ENCODE results near the gene RGS9. TPM values are rescaled to one million over a fixed set of nuclear protein-coding genes. Genes with fewer than 3 reads are reported as not detected.
"Not testable (repeated sequence)": the region's sequence is repeated elsewhere in the genome, so short reads cannot be mapped to it uniquely, and the experiment has no call there.

Gene RGS9
- total RNA-seq, 1 experiment from 2014 or later = 1.1 TPM

DNA sequence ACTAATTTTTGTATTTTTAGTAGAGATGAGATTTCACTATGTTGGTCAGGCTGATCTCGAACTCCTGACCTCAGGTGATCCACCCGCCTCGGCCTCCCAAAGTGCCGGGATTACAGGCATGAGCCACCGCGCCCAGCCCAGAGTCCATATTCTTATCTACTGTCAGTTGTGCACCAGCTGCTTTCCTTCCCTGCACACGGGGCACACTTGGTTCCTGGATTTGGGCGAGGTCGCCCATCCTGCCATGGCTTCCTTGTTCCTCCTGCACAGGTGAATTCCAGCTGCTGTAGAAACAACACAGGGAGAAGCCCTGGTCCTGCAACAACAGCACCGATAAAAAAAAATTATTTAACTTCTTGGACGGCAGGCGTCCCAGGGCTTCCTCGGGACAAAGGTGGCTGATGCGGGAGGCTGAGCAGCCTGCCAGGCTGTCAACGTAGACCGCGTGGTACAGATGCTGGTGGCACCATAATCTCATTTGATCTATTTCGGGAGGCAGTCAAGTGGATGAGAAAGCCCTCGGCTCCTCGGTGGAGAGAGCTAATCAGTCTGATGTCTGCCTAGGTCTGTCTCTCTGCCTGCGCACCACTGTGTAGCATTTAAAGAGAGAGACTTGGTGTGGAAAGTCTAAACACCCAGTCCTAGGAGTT lies 19.1 kb downstream of the RGS9 start:
- no peak for DNase-seq (ENCODE audit: low read depth)

DNA sequence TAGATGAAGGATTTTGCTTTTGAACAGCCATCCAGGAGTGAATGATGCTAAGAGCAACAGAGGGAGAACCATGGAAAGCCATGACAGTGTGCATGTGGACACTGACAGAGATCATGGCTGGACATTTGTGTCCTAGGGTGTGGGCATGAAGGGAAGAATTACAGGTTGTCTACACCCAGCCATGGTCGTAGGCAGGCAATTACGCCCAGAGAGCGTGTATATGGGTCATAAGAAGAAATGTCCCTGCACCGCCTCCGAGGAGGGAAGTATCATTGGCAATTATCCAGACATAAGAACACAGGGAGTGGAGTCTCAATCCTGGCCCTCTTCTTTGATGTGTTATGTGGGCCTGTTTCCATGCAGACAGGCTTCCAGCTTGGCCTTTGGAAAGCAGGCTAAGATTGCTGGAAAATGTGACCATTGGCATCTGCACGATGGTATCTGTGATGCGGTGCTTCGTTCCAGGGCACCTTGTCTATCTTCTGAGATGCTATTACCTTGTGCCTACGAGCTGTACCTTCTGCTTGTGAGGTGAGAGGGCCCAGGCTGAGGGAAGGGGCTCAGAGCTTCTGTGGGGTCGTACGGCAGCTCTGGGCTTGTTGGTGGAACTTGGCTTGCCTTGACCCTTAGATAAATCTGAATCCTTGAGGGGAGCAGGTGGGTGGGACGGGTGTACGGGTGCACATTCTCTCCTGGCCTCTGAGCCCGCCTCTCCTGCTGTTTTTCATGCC lies 19.8 kb downstream of the RGS9 start:
- DNase-seq (ENCODE audit: low read depth) = no peak

DNA sequence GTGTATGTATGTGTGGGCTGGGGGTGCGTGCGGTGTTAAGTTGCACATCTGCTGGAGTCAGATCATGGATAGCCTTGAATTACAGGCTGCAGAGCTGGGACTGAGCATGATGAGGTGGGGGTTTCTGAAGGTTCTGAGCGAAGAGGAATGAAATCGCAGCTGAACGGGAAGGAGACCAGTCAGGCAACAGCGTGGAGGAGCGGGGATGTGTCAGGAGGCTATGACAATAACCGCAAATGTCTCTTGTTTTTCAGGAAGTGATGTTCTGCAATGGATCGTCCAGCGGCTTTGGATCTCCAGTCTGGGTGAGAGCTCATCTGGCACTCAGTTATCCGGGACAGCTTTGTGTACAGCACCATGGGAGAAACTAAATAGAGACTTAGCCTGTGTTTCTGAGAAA lies 20.9 kb downstream of the RGS9 start:
- no peak for DNase-seq (ENCODE audit: low read depth)

DNA sequence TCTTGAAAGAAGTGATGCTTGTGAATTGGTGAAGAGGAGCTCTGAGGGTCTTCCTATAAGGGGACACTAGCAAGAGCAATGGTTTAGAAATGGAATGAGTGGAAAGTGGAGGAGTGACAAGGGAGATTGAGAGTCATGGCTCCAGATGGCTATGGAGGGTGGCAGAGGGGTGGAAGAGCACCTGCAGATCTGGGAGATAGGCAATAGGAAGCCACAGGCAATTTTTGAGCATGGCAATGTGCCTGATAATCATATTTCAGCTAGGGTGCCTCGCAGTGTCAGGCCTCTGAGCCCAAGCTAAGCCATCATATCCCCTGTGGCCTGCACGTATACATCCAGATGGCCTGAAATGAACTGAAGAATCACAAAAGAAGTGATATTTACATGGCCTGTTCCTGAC lies 21.5 kb downstream of the RGS9 start:
- DNase-seq (ENCODE audit: low read depth) = no peak

DNA sequence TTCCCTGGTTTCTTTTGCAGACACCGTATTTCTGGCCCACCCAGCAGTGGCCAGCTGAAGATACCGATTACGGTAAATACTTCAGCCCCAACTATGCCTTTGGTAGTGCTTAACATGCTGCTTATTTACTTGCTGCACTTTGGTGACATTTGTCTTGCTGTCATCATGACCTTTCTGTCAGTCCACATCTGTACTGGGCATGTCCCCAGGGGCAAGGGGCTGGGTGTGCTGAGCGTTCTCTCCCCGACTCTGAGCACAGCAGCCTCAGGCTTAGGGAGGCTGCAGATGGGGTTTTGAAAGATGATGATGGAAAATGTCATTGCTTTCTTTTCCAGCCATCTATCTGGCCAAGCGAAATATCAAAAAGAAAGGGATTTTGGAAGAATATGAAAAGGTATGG lies 23.3 kb downstream of the RGS9 start:
- DNase-seq (ENCODE audit: low read depth) = no peak

DNA sequence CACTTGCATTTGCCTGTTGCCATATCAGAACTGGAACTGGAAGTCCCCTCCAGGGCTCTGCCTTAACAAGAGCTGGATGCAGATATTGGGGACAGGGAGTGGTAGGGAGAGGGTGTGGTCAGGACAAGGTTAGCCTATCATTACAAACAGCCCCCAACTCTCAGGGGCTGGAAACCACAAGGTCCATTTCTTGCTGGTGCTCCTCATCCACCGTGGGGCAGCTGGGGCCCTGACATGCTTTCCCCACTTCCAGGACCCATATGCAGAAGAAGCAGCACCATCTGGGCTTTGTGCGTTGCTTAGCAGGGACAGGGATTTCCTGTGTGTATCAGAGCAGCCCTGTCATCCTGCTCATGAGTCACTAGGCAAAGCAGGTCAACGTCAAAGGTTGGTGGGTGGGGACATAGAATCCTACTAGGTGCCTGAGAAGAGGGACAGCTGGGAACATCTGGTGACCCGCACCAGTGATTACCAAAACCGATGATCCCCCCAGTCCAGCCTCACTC lies 26.9 kb downstream of the RGS9 start:
- peak; percentile 81 for DNase-seq (ENCODE audit: low read depth)

DNA sequence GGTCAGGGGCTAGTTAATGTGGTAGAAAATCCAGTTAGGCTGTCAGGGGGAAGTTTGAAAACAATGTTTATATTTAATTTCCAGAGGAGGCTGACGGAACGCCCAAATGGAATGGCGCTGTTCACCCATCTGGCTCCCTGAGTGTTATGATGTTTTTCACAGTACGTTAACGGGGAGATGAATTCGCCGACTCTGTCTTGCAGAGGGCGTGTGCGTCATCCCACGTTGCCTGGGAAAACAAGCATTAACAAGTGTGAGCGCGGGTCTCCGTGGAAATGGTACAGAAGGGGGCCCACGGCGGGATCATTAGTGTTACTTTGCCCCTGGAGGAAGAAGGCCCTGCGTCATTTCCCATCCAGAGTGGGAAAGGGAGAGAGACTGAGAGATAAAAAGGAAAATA lies 29.6 kb downstream of the RGS9 start:
- DNase-seq (ENCODE audit: low read depth) = no peak

DNA sequence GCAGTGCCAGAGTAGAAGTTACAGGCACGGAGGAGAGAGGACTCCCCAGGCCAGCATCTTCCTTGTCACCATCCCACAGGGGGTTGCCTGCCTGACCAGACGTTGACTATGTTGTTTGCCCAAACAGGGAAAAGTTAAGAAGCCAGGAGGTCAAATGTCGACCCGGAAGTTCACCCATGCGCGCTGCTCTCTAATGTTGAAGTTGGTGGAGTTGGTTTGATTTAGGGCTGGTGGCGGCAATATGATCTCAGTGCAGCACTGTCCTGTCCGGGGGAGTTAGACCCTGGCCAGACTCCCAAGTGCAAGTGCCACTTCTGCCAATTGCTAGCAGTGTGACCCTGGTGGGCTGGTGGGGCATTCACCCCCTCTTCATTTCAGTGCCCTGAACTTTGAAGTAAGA lies 30.4 kb downstream of the RGS9 start:
- DNase-seq (ENCODE audit: low read depth) = no peak

DNA sequence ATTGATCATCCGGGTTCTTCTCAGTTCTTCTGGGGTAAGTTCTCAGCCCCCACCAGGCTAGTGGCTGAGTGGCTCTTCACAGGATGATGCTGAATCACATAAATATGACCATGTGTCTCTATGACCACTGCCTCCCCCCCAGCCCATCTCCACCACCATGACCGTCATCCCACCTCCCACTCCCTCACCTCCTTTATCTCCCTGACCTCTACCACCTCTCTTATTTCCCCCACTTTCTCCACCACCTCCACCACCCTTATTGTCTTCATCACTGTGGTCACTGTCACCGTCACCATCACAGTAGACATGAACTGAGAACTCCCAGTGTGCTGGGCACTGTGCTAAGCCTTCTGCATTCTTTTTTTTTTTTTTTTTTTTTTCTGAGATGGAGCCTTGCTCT lies 32.5 kb downstream of the RGS9 start:
- DNase-seq (ENCODE audit: low read depth) = no peak

DNA sequence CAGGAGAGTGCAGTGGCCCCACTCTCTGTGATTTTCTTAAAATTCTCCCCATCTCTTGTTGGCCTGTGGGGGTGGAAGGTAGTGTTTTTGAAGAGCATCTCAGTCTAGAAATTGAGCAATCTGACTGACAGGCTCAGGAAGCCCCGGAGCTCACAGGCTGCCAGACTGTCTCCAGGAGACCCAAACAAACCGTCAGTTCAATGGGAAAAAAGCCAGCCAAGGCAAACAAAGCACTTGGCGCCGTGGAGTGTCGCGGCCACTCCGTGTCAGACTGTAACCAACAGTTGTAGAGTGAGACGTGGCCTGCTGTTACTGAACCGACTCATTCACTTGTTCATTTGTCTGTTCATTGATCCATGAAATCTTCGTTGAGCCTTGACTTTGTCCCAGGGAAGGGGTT lies 33.7 kb downstream of the RGS9 start:
- peak; percentile 47 for DNase-seq (ENCODE audit: low read depth)

DNA sequence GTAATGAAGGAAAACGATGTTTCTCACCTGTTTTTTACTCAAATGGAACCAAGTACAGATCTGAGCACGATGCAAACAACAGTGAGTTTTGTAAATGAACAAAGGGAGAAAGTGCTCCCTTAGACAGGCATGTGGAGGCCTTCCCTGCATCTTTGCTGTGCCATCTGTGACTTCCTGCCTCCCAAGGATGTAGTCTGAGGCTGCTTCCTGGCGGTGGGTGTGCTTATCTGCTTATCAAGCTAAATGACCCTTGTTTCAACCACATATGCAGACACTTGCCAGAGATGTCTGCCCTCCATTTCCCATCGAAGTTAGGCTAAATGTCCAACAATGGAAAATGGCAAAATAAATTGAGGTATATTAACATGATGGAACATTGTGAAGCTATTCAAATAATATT lies 34.6 kb downstream of the RGS9 start:
- peak; percentile 30 for DNase-seq (ENCODE audit: low read depth)

DNA sequence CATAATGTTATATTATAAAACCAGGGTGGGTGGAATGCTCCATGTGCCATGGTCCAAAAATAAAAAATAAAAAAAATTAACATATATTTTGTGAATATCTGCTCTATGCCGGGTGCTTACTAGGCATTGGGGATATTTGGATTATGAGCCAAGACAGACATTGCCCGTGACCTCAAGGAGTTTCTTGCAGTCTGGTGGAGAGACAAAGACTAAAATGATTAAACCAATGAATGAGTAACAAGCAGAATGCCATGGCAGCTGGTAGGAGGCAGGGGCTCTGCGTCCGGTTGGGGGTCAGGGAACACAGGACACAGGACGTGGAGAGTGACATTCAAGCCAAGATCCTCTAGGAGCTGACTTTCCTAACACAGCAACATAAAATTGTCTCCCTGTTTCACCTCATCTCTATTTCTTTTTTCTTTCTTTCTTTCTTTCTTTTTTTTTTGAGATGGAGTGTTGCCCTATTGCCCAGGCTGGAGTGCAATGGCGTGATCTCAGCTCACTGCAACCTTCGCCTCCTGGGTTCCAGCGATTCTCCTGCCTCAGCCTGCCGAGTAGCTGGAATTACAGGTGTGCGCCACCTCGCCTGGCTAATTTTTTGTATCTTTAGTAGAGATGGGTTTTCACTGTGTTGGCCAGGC lies 35.4 kb downstream of the RGS9 start:
- no peak for DNase-seq (ENCODE audit: low read depth)

DNA sequence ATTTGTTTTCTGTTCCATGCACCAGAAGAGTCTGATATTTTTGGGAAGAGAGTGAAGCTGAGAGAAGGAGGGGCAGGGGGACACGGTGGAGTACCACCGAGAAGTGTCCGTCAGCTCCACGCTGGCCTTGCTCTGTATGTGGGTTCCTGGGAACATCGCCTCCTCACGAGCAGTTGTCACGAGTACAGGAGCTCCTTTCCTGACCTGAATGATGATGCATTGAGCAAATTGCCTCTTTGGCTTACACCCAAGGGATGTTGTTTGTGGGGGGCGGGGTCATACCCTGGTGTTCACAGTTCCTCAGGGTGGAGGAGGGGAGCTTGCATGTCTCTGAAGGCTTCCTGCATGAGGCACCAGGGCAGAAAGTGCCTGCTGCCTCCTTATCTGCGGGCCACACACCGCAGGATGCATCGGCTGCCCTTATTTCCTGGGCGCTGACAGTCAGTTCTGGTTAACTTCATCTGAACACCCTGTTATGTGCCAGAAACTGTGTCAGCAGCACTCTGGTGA lies 36.2 kb downstream of the RGS9 start:
- DNase-seq (ENCODE audit: low read depth) = peak; percentile 81

DNA sequence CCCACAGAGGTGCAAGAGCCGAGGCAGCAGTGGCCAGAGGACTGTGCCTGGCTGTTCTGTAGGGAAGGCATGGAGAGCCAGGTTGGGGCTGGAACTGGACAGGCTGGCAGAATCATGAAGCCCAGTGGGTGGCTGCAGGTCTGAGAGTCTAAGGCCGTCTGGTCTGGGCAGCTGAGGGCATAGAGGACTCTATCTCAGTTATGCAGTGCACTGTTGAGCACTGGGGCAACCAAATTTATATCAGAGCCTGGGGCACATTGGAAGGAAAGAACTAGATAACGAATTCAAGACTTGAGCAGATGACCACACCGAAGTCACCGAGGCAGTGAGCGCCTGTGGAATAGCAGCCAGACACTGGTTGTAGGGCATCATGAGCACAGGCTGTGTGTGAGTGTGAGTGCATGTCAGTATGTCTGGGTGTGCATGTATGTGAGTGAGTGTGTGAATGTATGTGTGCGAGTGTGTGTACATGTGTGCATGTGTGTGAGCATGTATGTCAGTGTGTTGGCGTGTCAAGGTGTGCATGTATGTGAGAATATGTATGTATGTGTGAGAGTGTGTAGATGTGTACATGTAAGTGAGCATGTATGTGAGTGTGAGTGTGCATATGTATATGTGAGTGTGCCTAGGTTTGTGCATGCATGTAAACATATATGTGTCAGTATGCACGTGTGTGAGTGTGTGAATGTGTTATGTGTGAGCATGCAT lies 37.0 kb downstream of the RGS9 start:
- DNase-seq (ENCODE audit: low read depth) = no peak

DNA sequence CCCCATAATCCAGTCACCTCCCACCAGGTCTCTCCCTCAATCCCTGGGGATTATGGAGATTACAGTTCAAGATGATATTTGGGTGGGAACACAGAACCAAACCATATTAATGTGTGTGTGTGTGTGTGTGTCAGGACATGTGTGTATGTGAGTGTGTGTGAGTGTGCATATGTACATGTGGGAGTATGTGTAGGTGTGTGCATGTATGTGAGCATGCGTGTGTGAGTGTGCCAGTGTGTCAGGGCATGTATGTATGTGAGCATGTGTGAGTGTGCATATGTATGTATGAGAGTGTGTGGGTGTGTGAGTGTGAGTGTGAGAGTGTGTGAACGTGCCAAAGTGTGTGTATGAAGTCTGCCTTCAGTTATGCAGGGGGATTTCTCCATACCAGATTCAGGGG lies 37.8 kb downstream of the RGS9 start:
- no peak for DNase-seq (ENCODE audit: low read depth)

DNA sequence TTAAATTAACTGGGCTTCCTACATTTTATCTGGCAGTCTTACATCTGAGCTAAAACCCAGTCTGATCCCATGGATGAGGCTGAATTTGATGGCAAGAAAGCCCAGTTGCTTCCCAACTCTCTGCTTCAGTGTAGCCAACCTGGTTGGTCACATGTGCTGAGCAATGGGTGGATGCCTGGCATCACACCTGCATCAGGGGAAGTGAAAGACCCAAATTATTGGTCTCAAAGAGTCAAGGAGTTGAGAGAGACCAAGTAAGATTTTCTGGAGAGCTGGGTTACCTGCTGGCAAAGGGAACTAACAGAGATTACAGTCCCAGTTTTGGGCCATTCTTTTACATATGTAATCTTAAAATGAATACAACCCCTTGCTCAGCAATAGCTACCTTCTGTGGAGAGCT lies 38.8 kb downstream of the RGS9 start:
- no peak for DNase-seq (ENCODE audit: low read depth)

DNA sequence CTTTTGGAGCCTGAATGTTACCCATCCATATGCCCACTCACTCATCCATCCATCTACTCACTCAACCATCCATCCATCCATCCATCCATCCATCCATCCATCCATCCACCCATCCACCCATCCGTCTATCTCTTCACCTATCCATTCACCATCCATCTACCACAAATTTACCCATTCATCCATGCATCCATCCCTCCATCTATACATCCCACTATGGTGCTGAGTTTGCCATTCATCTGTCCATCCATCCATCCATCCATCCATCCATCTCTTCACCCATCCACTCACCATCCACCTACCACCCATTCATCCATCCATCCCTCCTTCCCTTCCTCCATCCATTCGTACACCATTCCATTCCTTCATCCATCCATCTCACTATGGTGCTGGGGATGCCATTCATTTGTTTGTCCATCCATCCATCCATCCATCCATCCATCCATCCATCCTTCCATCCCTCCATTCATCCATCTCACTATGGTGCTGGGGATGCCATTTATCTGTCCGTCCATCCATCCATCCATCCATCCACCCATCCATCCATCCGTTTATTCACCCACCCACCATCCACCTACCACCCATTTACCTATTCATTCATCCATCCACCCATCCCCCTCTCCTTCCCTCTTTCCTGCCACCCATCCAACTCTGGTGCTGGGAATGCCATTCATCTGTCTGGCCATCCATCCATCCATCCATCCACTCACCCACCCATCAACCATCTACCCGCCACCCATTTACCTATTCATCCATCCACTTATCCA lies 39.7 kb downstream of the RGS9 start:
- DNase-seq (ENCODE audit: low read depth) = no peak

DNA sequence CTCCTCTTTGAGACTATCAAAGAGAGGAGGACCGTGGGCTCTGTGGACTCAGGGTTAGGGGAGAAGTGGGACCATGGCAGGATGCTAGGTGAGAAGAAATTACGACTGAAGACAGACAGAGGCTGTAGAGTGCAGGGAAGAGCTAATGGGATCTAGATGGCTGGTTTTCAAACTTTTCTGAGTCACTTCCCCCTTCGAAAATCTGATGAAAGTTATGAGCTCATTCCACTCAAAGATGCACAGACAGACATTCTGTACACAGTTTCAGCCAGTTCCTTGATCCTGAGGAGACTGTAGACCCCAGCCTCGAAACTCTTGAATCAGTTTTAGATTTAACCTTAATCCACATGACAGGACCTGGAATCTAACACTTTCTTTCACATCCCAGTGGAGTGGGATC lies 40.7 kb downstream of the RGS9 start:
- peak; percentile 43 for DNase-seq (ENCODE audit: low read depth)

DNA sequence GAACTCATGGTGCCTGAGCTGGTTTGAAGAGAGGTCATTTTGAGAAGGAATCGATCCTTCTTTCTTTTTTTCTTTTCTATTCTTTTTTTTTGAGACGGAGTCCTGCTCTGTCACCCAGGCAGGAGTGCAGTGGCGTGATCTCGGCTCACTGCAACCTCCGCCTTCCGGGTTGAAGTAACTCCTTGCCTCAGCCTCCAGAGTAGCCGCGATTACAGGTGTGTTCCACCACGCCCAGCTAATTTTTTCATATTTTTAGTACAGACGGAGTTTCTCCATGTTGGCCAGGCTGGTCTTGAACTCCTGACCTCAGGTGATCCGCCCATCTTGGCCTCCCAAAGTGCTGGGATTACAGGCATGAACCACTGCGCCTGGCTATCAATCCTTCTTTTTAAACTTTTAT lies 43.1 kb downstream of the RGS9 start:
- not testable (repeated sequence) for DNase-seq (ENCODE audit: low read depth)

DNA sequence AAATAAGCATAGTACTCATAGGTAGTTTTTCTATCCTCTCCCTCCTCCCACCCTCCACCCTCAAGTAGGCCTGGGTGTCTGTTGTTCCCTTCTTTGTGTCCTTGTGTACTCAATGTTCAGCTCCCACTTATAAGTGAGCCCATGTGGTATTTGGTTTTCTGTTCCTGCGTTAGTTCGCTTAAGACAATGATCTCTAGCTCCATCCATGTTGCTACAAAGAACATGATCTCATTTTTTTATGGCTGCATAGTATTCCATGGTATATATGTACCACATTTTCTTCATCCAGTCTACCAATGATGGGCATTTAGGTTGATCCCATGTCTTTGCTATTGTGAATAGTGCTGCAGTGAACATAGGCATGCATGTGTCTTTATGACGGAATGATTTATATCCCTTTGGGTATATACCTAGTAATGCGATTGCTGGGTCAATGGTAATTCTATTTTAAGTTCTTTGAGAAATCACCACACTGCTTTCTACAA lies 43.6 kb downstream of the RGS9 start:
- DNase-seq (ENCODE audit: low read depth) = not testable (repeated sequence)
